ACC112 (cell line): ENCODE data around the gene EXD3.

Experiments used
- H2AFZ ChIP-seq: fragments of 200-600 bp; sonication (generic); one replicate; pipeline ENCODE4 v1.6.0; 2017; ENCODE audit warnings: antibody characterized with exemption, low read length; ENCODE audit not compliant: unreplicated experiment
- H3K27ac ChIP-seq: fragments of 200-600 bp; sonication (generic); 2 replicates; pipeline ENCODE4 v1.5.1; 2014; ENCODE audit warnings: low read depth, mild to moderate bottlenecking, antibody characterized with exemption, low read length, moderate library complexity
- H3K27me3 ChIP-seq: fragments of 200-600 bp; sonication (generic); 2 replicates; pipeline ENCODE4 v1.6.1; 2014; ENCODE audit warnings: mild to moderate bottlenecking, antibody characterized with exemption, low read length, moderate library complexity, mixed read lengths; ENCODE audit not compliant: insufficient read depth
- H3K36me3 ChIP-seq: fragments of 200-600 bp; sonication (generic); 2 replicates; pipeline ENCODE4 v1.6.1; 2016; ENCODE audit warnings: mild to moderate bottlenecking, antibody characterized with exemption, low read length, moderate library complexity, mixed read lengths; ENCODE audit not compliant: insufficient read depth
- H3K4me1 ChIP-seq: fragments of 200-600 bp; sonication (generic); one replicate; pipeline ENCODE4 v1.6.1; 2016; ENCODE audit warnings: low read length, mixed read lengths; ENCODE audit not compliant: insufficient read depth, unreplicated experiment, control insufficient read depth
- H3K4me3 ChIP-seq: fragments of 200-600 bp; sonication (generic); 2 replicates; pipeline ENCODE4 v1.5.1; 2014; ENCODE audit warnings: mild to moderate bottlenecking, low read depth, low read length
- H3K79me2 ChIP-seq: fragments of 200-600 bp; sonication (generic); one replicate; pipeline ENCODE4 v1.6.0; 2016; ENCODE audit warnings: low read length; ENCODE audit not compliant: control insufficient read depth, unreplicated experiment, insufficient read depth

EXD3 gene

GRCh38 chr9:137313956-137314560 is 108.9 kb downstream of the EXD3 start:
- H2AFZ ChIP-seq, result no peak overlapping the region
- H3K4me3 ChIP-seq, result no peak overlapping the region
- H3K36me3 ChIP-seq, result no peaks in the 10 kb centered on the region
- H3K79me2 ChIP-seq, result no peaks in the 10 kb centered on the region
- H3K4me1 ChIP-seq, result no peaks in the 10 kb centered on the region
- H3K27me3 ChIP-seq, result no peaks in the 10 kb centered on the region
- H3K27ac ChIP-seq, result no peak overlapping the region

GRCh38 chr9:137313326-137313936 is 109.5 kb downstream of the EXD3 start:
- Histone ChIP-seq H3K4me3 (no peak overlapping the region), H2AFZ (no peak overlapping the region), H3K27me3 (no peaks in the 10 kb centered on the region), H3K36me3 (no peaks in the 10 kb centered on the region), H3K79me2 (no peaks in the 10 kb centered on the region), H3K27ac (no peak overlapping the region), H3K4me1 (no peaks in the 10 kb centered on the region)

GRCh38 chr9:137312852-137313325 is 110.1 kb downstream of the EXD3 start:
- H3K79me2 ChIP-seq, result no peaks in the 10 kb centered on the region
- H3K36me3 ChIP-seq, result no peaks in the 10 kb centered on the region
- no peak overlapping the region for H3K27ac ChIP-seq
- no peak overlapping the region for H3K4me3 ChIP-seq
- H2AFZ ChIP-seq, result no peak overlapping the region
- H3K4me1 ChIP-seq, result no peaks in the 10 kb centered on the region
- no peaks in the 10 kb centered on the region for H3K27me3 ChIP-seq

- Histone ChIP-seq H3K4me1 (no peaks in the 10 kb centered on the region), H3K27ac (no peak overlapping the region)
Observed at GRCh38 chr9:137311986-137312851, 110.7 kb downstream of the EXD3 start.

GRCh38 chr9:137311171-137311985 is 111.6 kb downstream of the EXD3 start:
- H3K27ac ChIP-seq, result no peak overlapping the region
- H3K4me1 ChIP-seq, result no peaks in the 10 kb centered on the region
- H2AFZ ChIP-seq, result no peak overlapping the region
- H3K27me3 ChIP-seq, result no peaks in the 10 kb centered on the region
- no peaks in the 10 kb centered on the region for H3K79me2 ChIP-seq
- no peaks in the 10 kb centered on the region for H3K36me3 ChIP-seq
- no peak overlapping the region for H3K4me3 ChIP-seq

More at GRCh38 chr9:137311986-137312851, 110.7 kb downstream of the EXD3 start:
- no peak overlapping the region for H2AFZ ChIP-seq
- no peak overlapping the region for H3K4me3 ChIP-seq
- H3K27me3 ChIP-seq, result no peaks in the 10 kb centered on the region
- no peaks in the 10 kb centered on the region for H3K79me2 ChIP-seq
- no peaks in the 10 kb centered on the region for H3K36me3 ChIP-seq

- Histone ChIP-seq H3K4me1 (no peaks in the 10 kb centered on the region), H2AFZ (no peak overlapping the region), H3K27ac (no peak overlapping the region), H3K79me2 (no peaks in the 10 kb centered on the region), H3K36me3 (no peaks in the 10 kb centered on the region), H3K27me3 (no peaks in the 10 kb centered on the region), H3K4me3 (no peak overlapping the region)
Observed at GRCh38 chr9:137310189-137311052, 112.5 kb downstream of the EXD3 start.

GRCh38 chr9:137309368-137310188 is 113.4 kb downstream of the EXD3 start:
- H3K4me1 ChIP-seq, result no peaks in the 10 kb centered on the region
- H3K36me3 ChIP-seq, result no peaks in the 10 kb centered on the region

GRCh38 chr9:137308057-137308619 is 114.8 kb downstream of the EXD3 start:
- Histone ChIP-seq H3K4me1 (no peaks in the 10 kb centered on the region), H3K36me3 (no peaks in the 10 kb centered on the region), H3K4me3 (no peak overlapping the region), H3K27me3 (no peaks in the 10 kb centered on the region), H3K27ac (no peak overlapping the region), H2AFZ (no peak overlapping the region), H3K79me2 (no peaks in the 10 kb centered on the region)

More at GRCh38 chr9:137309368-137310188, 113.4 kb downstream of the EXD3 start:
- no peak overlapping the region for H2AFZ ChIP-seq
- no peaks in the 10 kb centered on the region for H3K27me3 ChIP-seq
- no peak overlapping the region for H3K27ac ChIP-seq
- H3K4me3 ChIP-seq, result no peak overlapping the region
- H3K79me2 ChIP-seq, result no peaks in the 10 kb centered on the region
